GM18505 (cell line): ENCODE measurements around the gene CT45A5.
"Not testable (repeated sequence)": the region's sequence is repeated elsewhere in the genome, so short reads cannot be mapped to it uniquely, and the experiment has no call there.

Experiments used
- ATAC-seq: cut with Tn5 transposase; IDR thresholded peaks from one replicate; pipeline ENCODE4 v1.9.1; 2021; ENCODE audit not compliant: unreplicated experiment
- POLR2A ChIP-seq: IDR thresholded peaks from 4 replicates; pipeline ENCODE4 v1.6.1; 2011; ENCODE audit warnings: borderline replicate concordance; ENCODE audit not compliant: insufficient read depth, insufficient read length; ENCODE audit errors: extremely low read depth

Gene CT45A5

GRCh38 chrX:135785403-135785802, at the start of gene CT45A5:
Gene CT45A5, minus strand, starts transcription at chrX:135785503. Its CDS starts 3,774 bp downstream, at chrX:135781729.
- ATAC-seq, result not testable (repeated sequence)

- not testable (repeated sequence) for ATAC-seq
Measured at GRCh38 chrX:135819912-135820311, 34.6 kb upstream of the CT45A5 start, which contains the start of gene CT45A2. Gene CT45A2, minus strand, starts transcription at chrX:135820012. Its CDS starts 3,747 bp downstream, at chrX:135816265.

- ATAC-seq, result not testable (repeated sequence)
Measured at GRCh38 chrX:135802687-135803086, 17.4 kb upstream of the CT45A5 start, which contains the start of gene CT45A6. Gene CT45A6, minus strand, starts transcription at chrX:135802787. Its CDS starts 3,794 bp downstream, at chrX:135798993.

- not testable (repeated sequence) for ATAC-seq
Measured at GRCh38 chrX:135768091-135768490, 17.2 kb downstream of the CT45A5 start, which contains the start of gene CT45A3. Gene CT45A3, minus strand, starts transcription at chrX:135768191. Its CDS starts 3,747 bp downstream, at chrX:135764444.

GRCh38 chrX:135744739-135745138, 40.6 kb downstream of the CT45A5 start:
- ATAC-seq, result not testable (repeated sequence)

GRCh38 chrX:135741192-135741715, 44.0 kb downstream of the CT45A5 start:
- TF ChIP-seq POLR2A, result no peak
- no peak for ATAC-seq

GRCh38 chrX:135740681-135741149, 44.6 kb downstream of the CT45A5 start:
- no peak for ATAC-seq
- TF ChIP-seq POLR2A, result no peak

- peak; percentile 57 for ATAC-seq
- TF ChIP-seq POLR2A, result no peak
Measured at GRCh38 chrX:135737366-135738071, 47.8 kb downstream of the CT45A5 start.

- not testable (repeated sequence) for ATAC-seq
Measured at GRCh38 chrX:135734666-135735065, 50.6 kb downstream of the CT45A5 start.
